LNCaP clone FGC (cell line): ENCODE results near the gene MID1.

Source experiments
- DNase-seq: peaks from one replicate; pipeline ENCODE4 v3.0.0-alpha.2; 2011; ENCODE audit warnings: low read depth
- H3K4me3 ChIP-seq: 2 replicates; pipeline ENCODE4 v1.5.1; 2011; ENCODE audit warnings: mild to moderate bottlenecking, low read depth, low read length, control low read depth
- CTCF ChIP-seq: IDR thresholded peaks from 2 replicates; pipeline ENCODE4 v1.5.1; 2012; ENCODE audit warnings: mild to moderate bottlenecking; ENCODE audit not compliant: control insufficient read depth, insufficient read depth; ENCODE audit errors: extremely low read depth

Gene MID1

GRCh38 chrX:10465254-10465653, 155.1 kb downstream of the MID1 start:
- DNase-seq: no peak
- H3K4me3 ChIP-seq: no peak overlapping the region
- no peak for TF ChIP-seq CTCF

- H3K4me3 ChIP-seq: no peak overlapping the region
- no peak for DNase-seq
- no peak for TF ChIP-seq CTCF
Measured at GRCh38 chrX:10457092-10457491, 163.3 kb downstream of the MID1 start.

GRCh38 chrX:10453945-10454344, 166.4 kb downstream of the MID1 start:
- no peak for TF ChIP-seq CTCF
- H3K4me3 ChIP-seq: no peak overlapping the region
- DNase-seq: no peak

GRCh38 chrX:10450959-10451355, 169.4 kb downstream of the MID1 start:
- no peak for DNase-seq
- no peak overlapping the region for H3K4me3 ChIP-seq
- no peak for TF ChIP-seq CTCF

- DNase-seq: no peak
- TF ChIP-seq CTCF: no peak
- H3K4me3 ChIP-seq: no peak overlapping the region
Measured at GRCh38 chrX:10450229-10450958, 170.0 kb downstream of the MID1 start.

GRCh38 chrX:10447564-10448214, 172.7 kb downstream of the MID1 start:
- no peak overlapping the region for H3K4me3 ChIP-seq
- TF ChIP-seq CTCF: no peak
- DNase-seq: no peak
